ENCODE results near the gene PLA2G3. TPM values are rescaled to one million over a fixed set of nuclear protein-coding genes. Genes with fewer than 3 reads are reported as not detected.

PLA2G3 gene
- total RNA-seq, 1 experiment from 2014 or later, result 8.2 TPM

- H3K23ac ChIP-seq (ENCODE audit: insufficient read length, low read depth, low read length), result no peak overlapping the region
- peak overlapping the region; percentile 67 for H2BK120ac ChIP-seq (ENCODE audit: low read depth, low read length, poor library complexity, severe bottlenecking)
- no peak overlapping the region for H2BK20ac ChIP-seq (ENCODE audit: low read depth, low read length, poor library complexity, severe bottlenecking)
- no peak overlapping the region for H3K4me2 ChIP-seq (ENCODE audit: insufficient read depth, insufficient read length, low read length)
- no peak for DNase-seq
- H3K27ac Mint-ChIP-seq, result no peak overlapping the region
- no peak overlapping the region for H3K4ac ChIP-seq (ENCODE audit: low read depth, low read length)
- no peak overlapping the region for H3T11ph ChIP-seq (ENCODE audit: low read length)
- peaks cover 2% of the 10 kb centered on the region in 2 experiments; a peak in 3 of 5 replicates for H3K9me3 Mint-ChIP-seq
- H3K14ac ChIP-seq (ENCODE audit: insufficient read depth, low read length), result no peak overlapping the region
- H2BK5ac ChIP-seq (ENCODE audit: insufficient read length, low read length), result no peak overlapping the region
- H3K18ac ChIP-seq (ENCODE audit: insufficient read length, low read depth, low read length), result no peak overlapping the region
- H2AK5ac ChIP-seq (ENCODE audit: insufficient read length, low read length), result no peak overlapping the region
- no peaks in the 10 kb centered on the region; the same call in 1 of the 2 replicates for H3K79me2 ChIP-seq (ENCODE audit: insufficient read depth, low read length)
- H3K4me1 ChIP-seq (ENCODE audit: insufficient read depth, low read length), result no peaks in the 10 kb centered on the region
- H4K91ac ChIP-seq (ENCODE audit: insufficient read length, low read depth, low read length), result no peak overlapping the region
- no peaks in the 10 kb centered on the region for H4K20me1 ChIP-seq (ENCODE audit: control insufficient read depth, insufficient read depth, insufficient read length)
- H2AFZ ChIP-seq (ENCODE audit: low read length), result no peak overlapping the region
- no peaks in the 10 kb centered on the region for H3K27me3 ChIP-seq (ENCODE audit: insufficient read depth, low read length)
- no peaks in the 10 kb centered on the region for H3K4me1 Mint-ChIP-seq
- H3K36me3 Mint-ChIP-seq (ENCODE audit: insufficient read depth in 1 of 3, low read depth in 3 of 3), result peaks cover 8 to 23% (median 8%) of the 10 kb centered on the region in 3 experiments
- no peak overlapping the region for H4K8ac ChIP-seq (replicated peaks; ENCODE audit: insufficient read length, low read depth, low read length)
- no peak overlapping the region for H3K4me3 Mint-ChIP-seq
- no peak overlapping the region for H3K56ac ChIP-seq (ENCODE audit: insufficient read length, low read depth, low read length)
- TF ChIP-seq, protein P1, sequence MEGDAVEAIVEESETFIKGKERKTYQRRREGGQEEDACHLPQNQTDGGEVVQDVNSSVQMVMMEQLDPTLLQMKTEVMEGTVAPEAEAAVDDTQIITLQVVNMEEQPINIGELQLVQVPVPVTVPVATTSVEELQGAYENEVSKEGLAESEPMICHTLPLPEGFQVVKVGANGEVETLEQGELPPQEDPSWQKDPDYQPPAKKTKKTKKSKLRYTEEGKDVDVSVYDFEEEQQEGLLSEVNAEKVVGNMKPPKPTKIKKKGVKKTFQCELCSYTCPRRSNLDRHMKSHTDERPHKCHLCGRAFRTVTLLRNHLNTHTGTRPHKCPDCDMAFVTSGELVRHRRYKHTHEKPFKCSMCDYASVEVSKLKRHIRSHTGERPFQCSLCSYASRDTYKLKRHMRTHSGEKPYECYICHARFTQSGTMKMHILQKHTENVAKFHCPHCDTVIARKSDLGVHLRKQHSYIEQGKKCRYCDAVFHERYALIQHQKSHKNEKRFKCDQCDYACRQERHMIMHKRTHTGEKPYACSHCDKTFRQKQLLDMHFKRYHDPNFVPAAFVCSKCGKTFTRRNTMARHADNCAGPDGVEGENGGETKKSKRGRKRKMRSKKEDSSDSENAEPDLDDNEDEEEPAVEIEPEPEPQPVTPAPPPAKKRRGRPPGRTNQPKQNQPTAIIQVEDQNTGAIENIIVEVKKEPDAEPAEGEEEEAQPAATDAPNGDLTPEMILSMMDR (conservative IDR thresholded peaks at IDR 0.05), result no peak
- H3K23me2 ChIP-seq (ENCODE audit: insufficient read length, low read depth, low read length, poor library complexity, severe bottlenecking), result no peaks in the 10 kb centered on the region
- H3K27ac ChIP-seq (ENCODE audit: insufficient read length, low read depth, low read length), result no peak overlapping the region
- no peak overlapping the region for H2BK15ac ChIP-seq (ENCODE audit: low read depth, low read length)
- no CpG with 5 or more reads among the region's 2 CpGs for WGBS (ENCODE audit: extremely low coverage, insufficient read length, low lambda C conversion rate)
- peaks cover 2% of the 10 kb centered on the region for H3K79me1 ChIP-seq (ENCODE audit: insufficient read depth, low read depth, low read length, poor library complexity, severe bottlenecking)
- H4K5ac ChIP-seq (ENCODE audit: insufficient read length, low read depth, low read length), result no peak overlapping the region
- no peak overlapping the region for H3K9ac ChIP-seq (ENCODE audit: extremely low read depth, insufficient read length, low read length)
- H2BK12ac ChIP-seq (ENCODE audit: insufficient read length, low read depth, low read length), result no peak overlapping the region
- no peaks in the 10 kb centered on the region for H3K27me3 Mint-ChIP-seq (ENCODE audit: low read depth)
- H3K9me3 ChIP-seq (ENCODE audit: control insufficient read depth, low read depth, low read length), result no peaks in the 10 kb centered on the region
Observed at GRCh38 chr22:31178859-31179258, 38.6 kb upstream of the PLA2G3 start.
